HG03103 (cell line): ENCODE results near the gene CACNA1C.

Experiments used
- ATAC-seq: cut with Tn5 transposase; IDR thresholded peaks from one replicate; pipeline ENCODE4 v1.9.1; 2021; ENCODE audit warnings: low read depth; ENCODE audit not compliant: unreplicated experiment

CACNA1C gene

GRCh38 chr12:2190085-2190484, 137.3 kb downstream of the CACNA1C start:
- ATAC-seq = no peak

GRCh38 chr12:2190896-2191533, 138.2 kb downstream of the CACNA1C start:
- no peak for ATAC-seq

GRCh38 chr12:2191534-2192153, 138.9 kb downstream of the CACNA1C start:
- ATAC-seq = no peak

GRCh38 chr12:2192231-2192630, 139.4 kb downstream of the CACNA1C start:
- ATAC-seq = no peak

GRCh38 chr12:2194060-2194459, 141.3 kb downstream of the CACNA1C start:
- no peak for ATAC-seq

- ATAC-seq = no peak
Observed at GRCh38 chr12:2194571-2194970, 141.8 kb downstream of the CACNA1C start.

- ATAC-seq = no peak
Observed at GRCh38 chr12:2195085-2195484, 142.3 kb downstream of the CACNA1C start.

GRCh38 chr12:2198005-2198501, 145.3 kb downstream of the CACNA1C start:
- ATAC-seq = no peak

GRCh38 chr12:2198542-2198941, 145.8 kb downstream of the CACNA1C start:
- no peak for ATAC-seq

GRCh38 chr12:2205996-2206395, 153.2 kb downstream of the CACNA1C start:
- ATAC-seq = no peak

GRCh38 chr12:2208837-2209635, 156.2 kb downstream of the CACNA1C start:
- no peak for ATAC-seq

- ATAC-seq = no peak
Observed at GRCh38 chr12:2211119-2211518, 158.3 kb downstream of the CACNA1C start.

- no peak for ATAC-seq
Observed at GRCh38 chr12:2212537-2212936, 159.8 kb downstream of the CACNA1C start.

GRCh38 chr12:2212971-2213869, 160.4 kb downstream of the CACNA1C start:
- ATAC-seq = no peak

GRCh38 chr12:2214411-2214810, 161.6 kb downstream of the CACNA1C start:
- ATAC-seq = no peak

GRCh38 chr12:2215709-2216560, 163.1 kb downstream of the CACNA1C start:
- no peak for ATAC-seq

GRCh38 chr12:2218706-2219105, 165.9 kb downstream of the CACNA1C start:
- ATAC-seq = no peak

- no peak for ATAC-seq
Observed at GRCh38 chr12:2221030-2221621, 168.3 kb downstream of the CACNA1C start.

- no peak for ATAC-seq
Observed at GRCh38 chr12:2222691-2223090, 169.9 kb downstream of the CACNA1C start.
